NCI-H1930 (cell line): Measurements from ENCODE around the gene KCNJ11.
A peak's percentile ranks its signal among the peaks of the same experiment; 100 is the strongest.
"Not testable (repeated sequence)": the region's sequence is repeated elsewhere in the genome, so short reads cannot be mapped to it uniquely, and the experiment has no call there.

ENCODE experiments used
- DNase-seq, 2 experiments: peaks; one replicate each; lab custom pipeline; 2025; lab: John Stamatoyannopoulos, UW

Gene KCNJ11

DNA sequence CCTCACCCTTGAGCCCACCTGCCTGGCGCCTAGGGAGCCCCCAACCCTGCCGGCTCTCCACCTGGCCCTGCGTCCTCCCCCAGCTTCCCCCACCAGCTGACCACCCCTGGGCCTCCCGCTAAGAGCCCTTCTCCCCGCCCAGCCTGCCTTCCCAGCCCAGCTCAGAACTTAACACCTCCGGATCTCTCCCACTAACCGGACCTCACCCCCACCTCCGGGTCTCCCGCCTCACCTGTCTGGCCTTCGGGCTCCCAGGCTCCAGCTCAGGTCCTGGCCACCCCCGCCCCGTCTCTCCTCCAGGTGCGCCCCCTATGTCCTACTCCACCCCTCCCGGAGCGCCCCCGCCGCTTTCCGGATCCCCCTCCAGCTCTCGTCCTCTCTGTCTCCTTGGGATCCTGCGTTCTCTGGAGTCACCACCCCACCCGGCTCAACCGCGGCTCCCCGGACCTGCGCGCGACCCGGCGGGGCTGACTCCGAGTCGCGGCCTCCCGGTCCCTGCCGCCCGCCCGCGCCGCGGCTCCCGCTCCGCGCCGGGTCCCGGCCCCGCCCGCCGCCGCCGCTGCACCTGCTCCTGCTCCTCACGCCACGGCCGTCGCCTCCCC is at the start of gene KCNJ11:
TSS of gene KCNJ11 (minus strand) at position 51 of the 602 bp plus-strand sequence. CDS start 568 bp downstream, outside the sequence.
- peak in 1 of 2 experiments; percentile 55 for DNase-seq

DNA sequence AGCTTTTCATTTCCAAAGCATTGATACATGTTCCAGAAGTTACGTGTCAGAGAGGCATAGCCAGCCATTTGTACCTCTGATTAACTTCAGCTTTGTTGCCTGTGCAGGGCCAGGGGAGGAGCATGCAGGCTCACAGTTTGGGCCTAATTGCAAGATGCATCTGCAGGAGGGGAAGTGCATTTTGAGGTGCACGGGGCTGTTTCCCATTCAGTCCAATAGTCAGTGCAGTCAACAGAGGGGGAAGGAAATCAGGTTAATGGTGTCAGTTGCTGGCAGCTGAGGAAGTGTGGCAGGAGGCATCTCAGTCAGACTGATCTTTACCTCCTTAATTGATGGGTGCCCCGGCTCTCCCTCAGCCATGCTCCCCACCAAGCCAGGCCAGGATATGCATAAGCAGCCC is 48.9 kb upstream of the KCNJ11 start:
- no peak for DNase-seq

DNA sequence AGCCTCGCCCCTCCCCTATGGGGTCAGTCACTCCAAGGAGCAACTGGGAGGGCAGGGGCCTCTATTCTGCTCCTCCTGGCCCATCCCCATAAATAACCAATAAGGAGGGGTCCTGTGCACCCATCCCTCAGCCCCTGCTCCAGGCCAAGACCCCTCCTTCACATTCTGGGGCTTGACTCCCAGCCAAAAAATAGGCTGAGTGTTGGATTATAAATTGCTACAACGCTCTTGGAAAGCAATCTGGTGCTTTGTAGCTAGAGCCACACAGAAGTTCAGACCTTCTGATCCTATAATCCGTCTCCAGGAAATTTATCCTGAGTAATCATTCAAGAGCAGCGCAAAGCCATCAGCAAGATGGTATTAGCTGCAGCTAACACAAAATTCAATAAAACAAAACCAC is 45.6 kb upstream of the KCNJ11 start:
- DNase-seq = no peak

DNA sequence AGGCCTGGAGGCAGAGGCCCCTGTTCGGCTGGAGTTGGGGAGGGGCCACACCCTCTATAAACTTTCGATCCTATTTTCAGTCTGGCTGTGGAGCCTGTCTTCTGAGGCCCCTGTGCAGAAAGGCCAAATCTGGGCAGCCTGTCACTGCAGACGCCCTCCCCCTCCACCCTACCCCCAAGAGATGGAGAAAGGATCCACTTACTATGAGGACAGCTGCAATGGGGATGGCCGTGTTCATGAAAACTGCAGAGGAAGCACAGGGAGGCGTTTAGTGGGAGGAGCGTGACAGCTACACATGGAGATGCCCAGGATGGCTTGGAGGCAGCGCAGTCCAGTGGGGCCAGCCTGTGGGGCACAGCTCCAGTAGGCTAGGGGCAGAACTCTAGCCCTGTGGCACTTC is 43.5 kb upstream of the KCNJ11 start:
- no peak for DNase-seq

DNA sequence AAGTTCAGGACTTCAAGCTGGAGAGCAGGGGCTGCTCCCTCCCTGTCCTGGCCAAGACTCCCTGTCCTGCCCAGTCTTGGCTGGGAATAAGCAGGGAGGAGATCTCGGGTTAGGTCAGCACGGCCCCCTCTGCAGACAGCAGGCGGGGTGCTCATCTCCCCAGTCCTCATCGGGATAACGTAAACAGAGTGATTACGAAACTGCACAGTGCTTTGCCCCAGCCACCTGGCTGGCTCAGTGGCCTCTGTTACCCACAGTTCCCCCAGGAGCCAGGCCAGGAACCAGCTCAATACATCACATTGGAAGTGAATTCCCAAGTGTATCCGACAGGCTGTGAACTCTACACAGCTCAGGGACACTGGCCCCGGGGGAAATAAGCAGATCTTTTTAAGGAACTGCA is 42.7 kb upstream of the KCNJ11 start:
- DNase-seq = no peak

DNA sequence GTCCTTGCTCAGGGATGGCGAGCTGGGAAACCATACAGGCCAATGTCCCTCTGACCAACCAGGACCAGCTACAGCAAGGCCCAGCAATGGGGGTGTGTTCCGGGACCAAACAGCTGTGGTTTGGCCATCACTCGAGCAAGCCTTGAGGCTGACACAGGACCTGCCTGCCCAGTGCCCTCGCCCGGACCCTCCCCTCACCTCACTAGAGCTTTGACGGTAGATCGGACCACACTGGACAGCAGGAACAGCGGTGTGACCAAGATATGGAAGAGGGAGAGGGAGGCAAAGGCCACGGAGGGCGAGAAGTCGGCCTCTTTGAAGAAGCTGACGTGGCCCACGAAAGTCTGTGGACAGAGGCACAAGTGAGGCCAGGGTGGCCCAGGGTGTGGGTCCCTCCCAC is 42.2 kb upstream of the KCNJ11 start:
- DNase-seq = no peak

DNA sequence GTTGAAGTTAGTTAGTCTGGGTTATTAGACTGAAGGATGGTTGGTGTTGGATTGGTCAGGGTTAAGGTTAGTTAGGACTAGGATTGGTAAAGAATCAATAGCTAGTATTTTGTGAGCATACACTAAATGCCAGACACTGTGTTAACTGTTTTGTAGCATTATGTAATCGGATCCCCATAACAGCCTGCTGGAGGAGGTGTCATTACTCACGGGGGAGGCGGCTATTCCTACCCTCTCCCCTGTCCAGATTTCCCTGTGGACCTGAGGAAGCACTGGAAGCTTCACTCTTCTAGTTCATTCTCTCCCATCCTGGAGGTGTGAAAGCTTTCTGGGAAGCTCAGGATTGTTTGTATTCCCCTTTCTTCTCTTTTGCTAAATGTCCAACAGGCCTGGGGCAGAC is 40.5 kb upstream of the KCNJ11 start:
- no peak for DNase-seq

DNA sequence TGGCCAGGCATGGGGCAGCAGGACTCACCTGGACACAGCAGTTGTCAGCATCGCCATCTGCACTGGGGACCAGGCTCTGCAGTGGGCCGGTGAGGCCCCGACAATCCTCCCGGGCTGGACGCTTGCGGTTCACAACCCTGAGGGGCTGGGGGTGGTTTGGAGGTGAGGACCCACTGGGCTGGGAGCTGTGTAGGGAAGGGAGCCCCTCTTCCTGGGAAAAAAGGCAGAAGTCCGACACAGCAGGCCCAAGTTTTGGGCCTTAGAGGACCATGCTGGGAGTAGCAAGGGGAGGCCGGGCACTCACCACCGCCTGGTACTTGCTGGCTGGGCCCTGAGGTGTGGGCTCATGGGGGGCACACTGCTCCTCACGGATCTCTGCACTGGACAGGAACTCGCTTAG is 39.8 kb upstream of the KCNJ11 start:
- no peak for DNase-seq

DNA sequence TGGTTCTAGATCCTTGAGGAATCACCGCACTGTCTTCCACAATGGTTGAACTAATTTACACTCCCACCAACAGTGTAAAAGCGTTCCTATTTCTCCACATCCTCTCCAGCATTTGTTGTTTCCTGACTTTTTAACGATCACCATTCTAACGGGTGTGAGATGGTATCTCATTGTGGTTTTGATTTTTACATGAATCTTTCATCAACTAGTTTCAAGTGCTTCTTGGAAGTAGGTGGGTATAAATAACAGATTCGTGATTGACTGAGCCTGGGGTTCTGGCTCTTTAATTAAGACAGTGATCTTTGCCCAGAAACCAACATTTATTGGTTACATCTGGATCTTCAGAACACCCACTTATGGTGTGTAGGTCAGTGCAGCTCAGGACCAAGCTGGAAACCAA is 37.8 kb upstream of the KCNJ11 start:
- not testable (repeated sequence) for DNase-seq

DNA sequence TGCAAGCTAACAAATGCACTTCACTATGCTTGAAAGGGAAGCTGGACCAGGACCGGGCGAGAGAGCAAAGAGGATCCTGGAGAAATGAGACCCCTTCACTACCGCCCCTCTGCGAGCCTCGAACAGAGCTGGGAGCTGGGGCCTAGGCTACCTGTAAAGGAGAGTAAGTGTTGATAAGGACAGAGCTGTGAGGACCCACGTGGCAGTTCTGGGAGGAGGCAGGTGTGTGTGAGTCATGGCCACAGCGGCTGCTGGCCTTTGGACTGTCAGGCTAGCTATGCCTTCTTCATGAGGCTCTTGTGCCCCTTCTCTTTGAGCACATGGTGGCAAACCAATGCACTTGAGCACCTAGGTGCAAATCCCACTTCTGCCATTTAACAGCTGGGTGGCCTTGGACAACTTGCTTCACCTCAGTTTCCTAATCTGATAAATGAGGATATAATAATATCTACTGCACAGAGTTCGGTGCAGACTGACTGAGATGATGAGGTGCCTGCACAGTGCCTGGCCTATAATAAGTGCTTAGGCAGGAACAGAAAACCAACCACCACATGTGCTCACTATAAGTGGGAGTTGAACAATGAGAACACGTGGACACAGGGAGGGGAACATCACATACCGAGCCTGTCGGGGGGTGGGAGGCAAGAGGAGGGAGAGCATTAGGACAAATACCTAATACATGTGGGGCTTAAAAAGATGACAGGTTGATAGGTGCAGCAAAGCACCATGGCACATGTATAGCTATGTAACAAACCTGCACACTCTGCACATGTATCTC is 35.3 kb upstream of the KCNJ11 start:
- DNase-seq = no peak

DNA sequence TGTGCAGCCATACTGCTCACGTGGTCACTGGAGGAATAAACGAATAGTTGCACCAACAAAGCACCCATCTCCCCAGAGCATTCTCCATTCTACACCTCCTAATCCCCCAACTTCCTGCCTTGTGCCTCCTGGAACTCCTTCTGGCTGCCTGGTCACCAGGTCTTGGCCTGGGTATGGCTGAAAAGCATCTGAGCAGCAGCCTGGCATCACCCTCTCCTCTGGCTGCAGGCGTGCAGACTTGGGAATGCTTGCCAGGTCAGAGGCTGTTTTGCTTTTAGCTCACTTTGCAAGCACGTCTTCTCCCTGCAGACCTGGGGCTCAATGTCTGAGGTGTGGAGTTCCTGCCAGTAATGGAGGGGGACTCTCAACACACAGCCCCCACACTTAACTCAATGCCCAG is 33.3 kb upstream of the KCNJ11 start:
- DNase-seq = no peak

DNA sequence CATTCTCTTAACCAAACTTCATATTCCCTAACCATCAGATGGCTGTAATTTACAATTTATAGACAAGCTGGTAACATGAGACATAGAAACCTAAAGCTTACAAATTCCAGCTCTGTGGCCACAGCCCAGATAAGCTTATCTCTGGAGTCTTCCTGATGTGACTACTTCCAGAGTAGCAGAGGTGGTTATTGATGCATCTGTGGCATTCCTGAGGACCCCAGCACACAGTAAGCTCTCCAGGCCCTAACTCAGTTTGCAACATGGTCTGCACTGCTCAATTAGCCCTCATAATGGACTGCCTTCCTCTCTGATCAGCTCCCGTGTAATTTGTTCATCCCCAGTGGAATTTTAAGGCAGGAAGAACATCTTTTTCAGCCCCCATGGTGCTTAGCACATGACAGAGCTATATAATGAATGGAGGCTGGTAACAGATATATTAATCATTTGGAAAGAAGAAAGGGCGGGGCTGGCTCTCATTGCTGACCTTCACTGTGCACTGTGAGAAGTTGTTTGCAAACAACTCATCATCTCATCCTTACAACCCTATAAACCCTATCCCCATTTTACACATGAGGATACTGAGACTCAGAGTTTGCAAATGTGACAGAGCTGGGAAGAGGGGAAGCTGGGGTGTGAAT is 30.1 kb upstream of the KCNJ11 start:
- no peak for DNase-seq

DNA sequence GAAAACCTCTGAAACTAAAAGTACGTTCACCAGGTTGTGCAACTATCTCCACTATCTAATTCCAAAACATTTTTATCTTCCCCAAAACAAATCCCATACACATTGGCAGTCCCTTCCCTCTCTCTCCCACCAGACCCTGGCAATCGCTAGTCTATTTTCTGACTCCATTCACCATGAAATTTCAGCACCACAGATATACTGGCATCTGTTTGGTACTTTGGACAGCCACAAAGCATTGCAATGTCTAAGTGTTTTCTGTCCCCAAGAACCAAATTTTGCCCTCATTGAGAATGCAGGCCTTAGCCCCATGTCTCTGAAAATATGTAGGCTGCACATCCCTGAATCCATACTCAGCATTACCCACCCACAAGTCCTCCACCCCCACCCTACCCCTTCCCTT is 28.0 kb upstream of the KCNJ11 start:
- DNase-seq = no peak

DNA sequence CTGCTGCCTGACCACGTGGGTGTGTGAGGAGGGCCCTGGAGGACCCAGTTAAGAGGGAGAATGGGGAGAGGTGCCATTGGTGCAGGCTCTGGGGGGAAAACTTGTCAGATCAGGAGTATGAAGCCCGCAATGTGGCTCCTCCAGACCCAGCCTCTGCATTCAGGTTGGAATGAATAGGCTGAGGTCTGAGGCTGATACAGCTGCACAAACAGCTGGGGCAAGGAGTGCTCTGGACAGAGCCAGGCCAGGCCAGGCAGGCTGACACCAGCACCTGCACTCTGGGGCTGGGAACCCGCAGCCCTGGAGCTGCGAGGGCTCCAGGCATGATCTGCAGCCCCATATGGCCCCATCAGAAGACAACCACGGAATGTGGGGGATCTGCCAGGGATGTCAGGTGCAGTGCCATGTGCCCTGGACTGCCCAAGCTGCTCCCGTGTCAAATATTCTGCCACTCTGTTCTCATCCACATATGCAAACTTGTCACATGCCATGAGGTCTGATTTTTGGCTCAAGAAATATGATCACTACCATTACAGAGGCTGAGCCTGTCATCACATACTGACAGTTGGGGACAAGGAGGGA is 27.2 kb upstream of the KCNJ11 start:
- DNase-seq = no peak

DNA sequence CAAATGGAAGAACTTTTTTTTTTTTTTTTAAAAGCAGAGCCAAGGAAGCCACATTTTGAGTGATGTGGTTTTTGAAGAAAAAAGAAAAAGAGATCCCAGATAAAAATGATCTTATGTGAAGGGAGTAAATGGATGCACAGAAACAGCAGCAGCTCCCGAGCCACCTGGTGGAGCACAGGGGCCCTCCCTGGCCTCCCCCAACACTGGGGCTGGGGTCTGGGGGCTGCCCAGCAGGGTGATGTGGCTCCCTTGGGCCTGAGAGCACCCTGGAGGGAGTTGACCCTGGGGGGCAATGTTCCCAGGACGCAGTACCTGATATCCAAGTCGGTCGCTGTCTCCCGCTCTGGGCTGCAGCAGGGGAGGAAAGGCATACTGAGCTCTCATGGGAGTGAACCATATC is 26.5 kb upstream of the KCNJ11 start:
- no peak for DNase-seq

DNA sequence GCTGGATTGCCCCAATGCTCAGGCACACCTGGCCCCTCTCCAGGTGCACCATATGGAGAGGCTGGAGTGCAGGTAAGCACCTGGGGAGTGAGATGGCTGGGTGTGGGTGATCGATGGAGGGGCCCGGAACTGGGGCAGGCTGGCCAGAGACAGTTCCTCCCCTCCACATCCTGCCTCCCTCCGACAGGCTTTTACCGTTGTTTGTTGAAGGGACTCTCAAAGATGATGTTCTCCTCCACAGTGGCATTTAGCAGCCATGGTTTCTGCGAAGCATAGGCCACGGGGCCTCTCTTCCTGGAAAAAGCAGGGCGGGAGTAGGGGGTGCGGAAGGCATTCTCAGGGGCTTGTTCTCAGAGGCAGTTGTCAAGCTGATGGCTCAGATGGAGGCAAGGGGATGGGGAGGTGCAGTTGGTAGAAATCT is 25.9 kb upstream of the KCNJ11 start:
- DNase-seq = no peak

DNA sequence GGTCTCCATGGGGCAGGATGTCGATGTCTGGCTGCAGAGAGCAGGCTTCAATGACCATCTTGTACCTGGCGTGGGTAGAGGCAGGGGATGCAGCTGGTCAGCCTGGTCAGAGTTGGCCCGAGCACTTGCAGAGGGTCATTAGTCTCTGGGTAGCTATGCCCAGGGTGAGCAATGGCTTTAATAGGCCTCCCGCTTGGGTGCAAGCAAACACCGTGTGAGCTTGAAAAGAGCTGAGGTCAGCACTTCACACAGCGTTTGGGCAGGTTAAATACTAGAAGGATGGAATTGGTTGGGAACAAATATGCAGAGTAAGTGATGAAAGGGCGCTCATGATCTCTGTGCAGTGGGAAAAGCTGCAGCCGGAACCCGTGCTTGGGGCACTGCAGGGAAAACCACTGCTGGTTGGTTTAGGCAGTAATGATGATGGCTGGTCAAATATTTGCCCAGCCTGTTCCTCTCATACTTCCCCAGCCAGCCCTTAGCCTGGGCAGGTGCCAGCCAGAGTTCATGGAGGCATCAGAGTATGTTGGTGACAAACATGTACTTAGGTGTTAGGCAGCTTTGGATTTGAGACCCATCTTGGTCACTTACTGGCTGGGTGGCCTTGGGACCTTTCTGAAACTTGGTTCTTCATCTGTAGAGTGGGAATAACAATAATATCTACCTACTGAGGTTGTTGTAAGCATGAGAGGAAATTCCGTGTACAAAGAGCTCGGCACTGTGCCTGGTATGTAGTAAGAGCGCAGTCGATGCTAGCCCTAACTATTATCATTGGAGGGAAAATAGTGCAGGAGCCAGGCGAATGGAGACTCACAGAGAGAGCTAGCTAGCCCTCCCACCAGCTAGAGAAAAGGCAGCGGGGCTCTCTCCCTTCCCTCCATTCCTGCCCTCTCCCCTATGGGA is 25.2 kb upstream of the KCNJ11 start:
- DNase-seq = peak; percentile 40 to 41

DNA sequence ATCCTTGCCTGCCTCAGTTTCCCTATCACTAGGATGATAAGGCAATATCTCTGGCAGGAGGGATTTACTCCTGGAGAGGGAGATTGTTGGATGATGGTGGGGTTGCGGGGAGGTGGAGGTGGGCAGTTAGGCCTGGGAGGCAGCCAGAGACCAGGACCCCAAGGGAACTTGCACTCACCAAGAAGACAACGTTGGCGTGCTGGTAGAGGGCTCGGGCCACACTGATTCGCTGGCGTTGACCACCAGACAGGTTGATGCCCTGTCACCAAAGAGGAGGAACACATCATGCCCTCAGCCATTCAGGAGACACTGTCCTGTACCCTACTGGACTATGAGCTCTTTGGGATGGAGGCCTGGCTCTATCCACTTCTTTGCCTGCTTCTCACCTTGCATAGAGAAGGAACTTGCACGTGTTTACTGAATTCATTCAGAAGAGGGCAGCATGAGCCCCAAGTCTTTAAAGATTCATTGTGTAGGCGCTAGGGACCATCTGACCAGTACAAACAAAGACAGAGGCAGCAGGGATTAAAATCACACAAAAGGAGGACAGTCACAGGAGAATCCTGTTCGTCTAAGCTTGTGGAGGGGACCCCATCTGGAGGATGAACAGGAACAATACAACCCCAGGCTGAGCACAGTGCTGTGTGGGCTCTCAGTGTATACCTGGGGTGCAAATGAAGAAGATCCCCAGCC is 24.2 kb upstream of the KCNJ11 start:
- no peak for DNase-seq

DNA sequence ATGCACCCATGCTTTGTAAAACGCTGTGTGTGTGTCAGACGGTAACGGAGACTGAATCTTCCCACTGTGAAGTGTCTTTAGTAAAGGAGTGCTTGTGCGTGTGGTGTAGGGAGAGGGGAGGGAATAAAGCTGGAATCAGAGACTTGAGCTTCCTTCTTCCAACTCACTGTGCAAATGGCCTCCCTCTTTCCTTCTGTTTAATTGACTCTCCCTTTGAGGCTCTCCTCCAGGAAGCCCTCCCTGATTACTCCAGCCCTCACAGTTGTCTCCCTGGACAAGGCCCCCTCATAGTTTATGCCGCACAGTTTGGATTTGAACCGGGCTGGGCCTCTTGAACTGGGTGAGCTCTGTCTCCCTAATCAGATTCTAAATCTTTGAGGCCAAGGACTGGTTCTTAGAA is 23.0 kb upstream of the KCNJ11 start:
- DNase-seq = no peak

DNA sequence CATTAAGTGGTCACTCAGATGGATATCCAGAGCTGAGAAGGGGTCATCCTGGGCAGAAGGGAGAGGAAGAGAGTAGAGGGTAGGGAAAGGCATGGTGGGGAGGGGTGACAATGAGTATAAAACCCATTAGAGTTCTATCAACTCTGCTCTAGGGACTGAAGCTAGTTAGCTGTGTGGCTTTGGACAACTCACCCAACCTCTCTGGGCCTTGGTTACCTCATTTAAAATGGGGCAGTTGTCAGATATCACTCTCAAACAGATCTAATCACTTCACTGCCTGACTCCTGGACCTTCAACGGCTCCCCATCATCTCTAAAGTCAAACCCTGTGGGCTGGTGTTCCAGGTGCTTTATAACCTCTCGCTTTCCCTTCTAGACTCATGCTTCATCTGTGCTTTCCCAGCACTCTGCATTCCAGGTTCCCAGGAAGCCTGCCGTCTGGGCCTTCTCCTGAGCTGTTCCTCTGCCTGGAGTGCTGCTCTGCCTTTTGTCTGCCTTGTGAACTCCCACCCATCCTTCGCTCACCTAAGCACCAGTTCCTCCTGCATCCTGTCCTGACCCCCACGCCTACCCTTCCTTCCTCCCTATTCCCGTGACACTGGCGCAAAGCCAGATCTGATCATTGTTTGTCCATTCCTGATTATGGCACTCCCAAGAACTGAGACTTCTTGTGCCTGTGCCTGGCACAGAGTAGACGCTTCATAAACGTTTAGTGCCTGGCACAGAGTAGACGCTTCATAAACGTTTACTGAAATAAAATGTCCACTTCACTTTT is 22.3 kb upstream of the KCNJ11 start:
- DNase-seq = no peak

DNA sequence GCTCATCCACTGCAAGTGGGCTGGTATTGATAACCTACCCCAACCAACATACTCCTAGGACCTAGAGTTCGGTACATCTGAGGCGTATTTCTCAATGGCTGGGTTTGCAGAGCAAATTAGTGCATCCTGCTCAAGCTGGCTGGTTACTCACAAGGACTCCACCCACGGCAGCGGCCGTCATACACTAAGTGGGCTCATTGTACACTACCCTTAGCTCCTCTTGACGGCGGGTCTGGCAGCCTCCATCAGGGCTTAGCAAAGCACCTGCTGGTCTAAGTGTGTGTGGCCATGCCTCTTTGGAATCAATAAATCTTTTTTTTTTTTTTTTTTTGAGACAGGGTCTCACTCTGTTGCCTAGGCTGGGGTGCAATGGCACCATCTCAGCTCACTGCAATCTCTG is 20.2 kb upstream of the KCNJ11 start:
- DNase-seq = no peak
